ENCODE measurements around the gene DNMT3L.
"Not testable (repeated sequence)": the region's sequence is repeated elsewhere in the genome, so short reads cannot be mapped to it uniquely, and the experiment has no call there.

DNMT3L gene

GRCh38 chr21:44241281-44241680 is 20.4 kb downstream of the DNMT3L start:
- not testable (repeated sequence) for DNase-seq

- DNase-seq, result not testable (repeated sequence)
Observed at GRCh38 chr21:44240842-44241241, 20.9 kb downstream of the DNMT3L start, which contains the start of gene ICOSLG. TSS of gene ICOSLG (minus strand) at chr21:44240943. CDS start at chr21:44240817, 126 bp downstream.

DNA sequence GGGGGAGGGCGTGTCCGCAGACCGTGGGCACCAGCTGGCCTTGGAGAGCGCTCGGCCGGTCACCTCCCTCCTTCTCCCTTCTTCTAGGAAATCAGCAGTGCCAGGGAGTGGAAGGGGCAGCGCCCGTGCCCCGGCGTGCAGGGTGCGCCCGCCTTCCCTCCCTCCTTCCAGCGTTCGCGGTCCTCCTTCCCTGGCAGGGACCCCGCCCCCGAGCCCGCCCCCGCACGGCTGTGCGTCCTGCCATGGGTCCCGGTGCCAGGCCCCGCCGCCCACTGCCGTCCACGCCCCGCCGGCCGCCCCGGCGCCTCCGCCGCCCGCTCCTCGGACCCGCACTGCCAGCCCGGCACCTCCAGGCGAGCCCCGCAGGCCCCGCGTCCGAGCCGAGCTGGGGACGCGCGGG is 21.3 kb downstream of the DNMT3L start:
- DNase-seq, result not testable (repeated sequence)

DNA sequence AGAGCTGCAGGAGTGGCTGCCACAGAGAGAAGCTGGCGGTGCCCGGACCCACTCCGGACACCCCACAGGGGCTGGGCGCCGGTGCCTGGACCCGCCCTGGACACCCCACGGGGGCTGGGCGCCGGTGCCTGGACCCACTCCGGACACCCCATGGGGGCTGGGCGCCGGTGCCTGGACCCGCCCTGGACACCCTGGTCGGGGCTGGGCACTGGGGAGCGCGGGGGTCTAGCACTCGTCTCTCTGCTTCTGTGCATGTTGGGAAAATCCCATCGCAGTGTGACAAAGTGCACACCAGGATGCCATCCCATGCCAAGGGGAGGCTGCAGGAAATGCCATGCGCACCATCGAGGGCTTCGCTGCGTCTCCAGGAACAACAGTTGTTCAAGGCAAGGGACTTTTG is 32.1 kb downstream of the DNMT3L start:
- not testable (repeated sequence) for DNase-seq

- DNase-seq, result not testable (repeated sequence)
Observed at GRCh38 chr21:44228109-44228508, 33.6 kb downstream of the DNMT3L start.

DNA sequence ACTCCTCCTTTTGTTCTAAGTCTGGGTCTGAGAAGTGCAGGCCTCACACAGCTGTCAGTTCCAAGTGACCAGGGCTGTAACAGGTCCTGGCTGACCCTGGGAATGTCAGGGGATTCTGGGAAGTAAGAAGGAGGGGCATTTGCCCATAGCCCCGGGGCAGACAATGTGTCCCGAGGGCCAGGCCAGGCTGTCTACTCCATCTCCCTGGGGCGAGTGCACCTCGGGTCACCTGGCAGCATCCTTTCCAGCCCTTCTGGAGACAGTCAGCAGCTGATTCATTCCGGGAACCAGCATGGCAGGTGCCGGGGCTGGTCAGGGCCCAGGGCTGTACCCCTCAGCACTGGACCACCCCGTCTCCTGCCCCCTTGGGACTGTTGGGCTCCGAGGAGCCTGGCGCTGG is 34.1 kb downstream of the DNMT3L start:
- not testable (repeated sequence) for DNase-seq

DNA sequence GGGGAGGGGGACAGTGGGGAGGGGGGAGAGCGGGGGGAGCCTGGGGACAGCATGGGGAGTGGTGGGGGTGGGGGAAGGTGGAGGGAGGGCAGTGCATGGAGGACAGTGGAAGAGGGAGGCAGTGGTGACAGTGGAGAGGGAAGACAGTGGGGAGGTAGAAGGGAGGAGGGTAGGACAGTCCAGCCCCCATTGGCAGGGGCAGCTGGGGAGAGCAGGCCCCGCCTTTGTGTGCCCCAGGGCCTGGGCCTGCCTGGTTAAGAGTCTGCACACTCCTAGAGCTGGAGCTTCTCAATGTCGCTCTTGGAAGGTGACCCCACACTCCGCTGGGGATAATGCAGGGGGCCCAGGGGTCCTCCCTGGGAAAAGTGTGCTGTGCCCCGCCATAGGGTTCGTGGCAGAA is 36.1 kb downstream of the DNMT3L start:
- not testable (repeated sequence) for DNase-seq

DNA sequence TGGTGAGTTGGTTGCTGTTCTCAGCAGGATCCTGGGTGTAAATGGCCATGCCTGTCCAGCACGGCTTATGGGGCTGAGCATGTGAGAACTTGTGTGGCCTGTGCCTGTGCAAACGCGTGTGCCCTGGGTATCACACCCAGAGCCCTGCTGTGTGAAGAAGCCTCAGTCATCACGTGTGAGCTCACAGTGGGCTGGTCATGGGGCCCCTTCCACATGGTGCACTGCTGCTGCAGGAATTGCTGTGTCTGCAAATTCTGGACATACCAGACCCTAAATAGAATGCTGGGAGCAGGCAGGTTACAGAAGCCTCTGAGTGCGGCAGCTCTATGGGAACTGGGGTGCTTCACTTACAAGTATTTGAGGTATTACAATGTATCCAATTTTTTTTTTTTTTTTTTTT is 38.4 kb downstream of the DNMT3L start:
- not testable (repeated sequence) for DNase-seq

DNA sequence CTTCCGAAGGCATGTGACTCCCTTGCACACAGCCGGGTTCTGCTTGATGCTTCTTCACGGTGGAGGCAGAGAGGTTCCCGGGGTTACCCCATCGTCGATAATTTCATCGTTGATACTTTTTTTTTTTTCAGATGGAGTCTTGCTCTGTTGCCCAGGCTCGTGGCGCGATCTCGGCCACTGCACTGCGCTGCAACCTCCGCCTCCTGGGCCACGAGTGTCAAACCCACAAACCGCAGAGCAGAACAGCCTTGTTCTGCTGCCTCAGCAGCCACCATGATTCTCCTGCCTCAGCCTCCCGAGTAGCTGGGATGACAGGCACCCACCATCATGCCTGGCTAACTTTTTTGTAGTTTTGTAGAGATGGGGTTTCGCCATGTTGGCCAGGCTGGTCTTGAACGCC is 41.0 kb downstream of the DNMT3L start:
- not testable (repeated sequence) for DNase-seq

DNA sequence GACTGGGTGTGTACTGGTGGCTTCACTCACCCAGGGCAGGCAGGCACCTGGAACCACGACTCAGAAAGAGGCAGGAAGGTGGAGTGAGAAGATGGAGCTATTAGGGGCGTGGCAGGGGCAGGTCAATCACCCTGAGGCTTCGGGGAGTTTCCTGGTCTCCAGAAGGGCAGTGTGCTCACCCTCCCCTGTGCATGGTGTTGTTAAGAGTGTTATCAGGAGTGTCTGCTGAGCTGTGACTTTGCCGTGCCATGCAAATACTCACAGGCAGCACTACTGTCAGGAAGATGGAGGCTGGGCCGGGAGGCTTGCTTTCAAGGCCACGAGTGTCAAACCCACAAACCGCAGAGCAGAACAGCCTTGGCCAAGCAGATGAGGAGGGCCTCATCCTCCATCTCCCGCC is 43.2 kb downstream of the DNMT3L start:
- DNase-seq, result not testable (repeated sequence)

DNA sequence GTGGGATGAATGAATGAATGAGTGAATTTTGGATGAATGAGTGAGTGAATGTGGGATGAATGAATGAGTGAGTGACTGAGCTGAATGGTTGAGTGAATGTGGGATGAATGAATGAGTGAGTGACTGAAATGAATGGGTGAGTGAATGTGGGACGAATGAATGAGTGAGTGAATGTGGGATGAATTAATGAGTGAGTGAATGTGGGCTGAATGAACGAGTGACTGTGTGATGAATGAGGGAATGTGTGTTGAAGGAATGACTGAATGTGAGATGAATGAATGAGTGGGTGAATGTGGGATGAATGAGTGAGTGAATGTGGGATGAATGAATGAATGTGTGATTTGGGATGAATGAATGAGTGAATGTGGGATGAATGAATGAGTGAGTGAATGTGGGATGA is 49.7 kb downstream of the DNMT3L start:
- DNase-seq, result not testable (repeated sequence)

DNA sequence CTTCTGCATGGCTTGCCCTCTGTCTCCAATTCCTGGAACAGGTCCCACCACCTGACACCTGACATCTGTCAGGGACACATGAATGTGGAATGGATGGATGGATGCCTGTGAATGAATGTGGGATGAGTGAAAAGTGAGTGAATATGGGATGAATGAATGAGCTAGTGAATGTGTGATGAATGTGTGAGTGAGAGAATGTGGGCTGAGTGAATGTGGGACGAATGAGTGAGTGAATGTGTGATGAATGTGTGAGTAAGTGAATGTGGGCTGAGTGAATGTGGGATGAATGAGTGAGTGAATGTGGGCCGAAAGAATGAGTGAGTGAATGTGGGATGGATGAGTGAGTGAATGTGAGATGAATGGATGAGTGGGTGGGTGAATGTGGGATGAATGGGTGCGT is 50.1 kb downstream of the DNMT3L start:
- DNase-seq, result not testable (repeated sequence)

GRCh38 chr21:44207860-44208646 is 53.6 kb downstream of the DNMT3L start:
- DNase-seq, result not testable (repeated sequence)

DNA sequence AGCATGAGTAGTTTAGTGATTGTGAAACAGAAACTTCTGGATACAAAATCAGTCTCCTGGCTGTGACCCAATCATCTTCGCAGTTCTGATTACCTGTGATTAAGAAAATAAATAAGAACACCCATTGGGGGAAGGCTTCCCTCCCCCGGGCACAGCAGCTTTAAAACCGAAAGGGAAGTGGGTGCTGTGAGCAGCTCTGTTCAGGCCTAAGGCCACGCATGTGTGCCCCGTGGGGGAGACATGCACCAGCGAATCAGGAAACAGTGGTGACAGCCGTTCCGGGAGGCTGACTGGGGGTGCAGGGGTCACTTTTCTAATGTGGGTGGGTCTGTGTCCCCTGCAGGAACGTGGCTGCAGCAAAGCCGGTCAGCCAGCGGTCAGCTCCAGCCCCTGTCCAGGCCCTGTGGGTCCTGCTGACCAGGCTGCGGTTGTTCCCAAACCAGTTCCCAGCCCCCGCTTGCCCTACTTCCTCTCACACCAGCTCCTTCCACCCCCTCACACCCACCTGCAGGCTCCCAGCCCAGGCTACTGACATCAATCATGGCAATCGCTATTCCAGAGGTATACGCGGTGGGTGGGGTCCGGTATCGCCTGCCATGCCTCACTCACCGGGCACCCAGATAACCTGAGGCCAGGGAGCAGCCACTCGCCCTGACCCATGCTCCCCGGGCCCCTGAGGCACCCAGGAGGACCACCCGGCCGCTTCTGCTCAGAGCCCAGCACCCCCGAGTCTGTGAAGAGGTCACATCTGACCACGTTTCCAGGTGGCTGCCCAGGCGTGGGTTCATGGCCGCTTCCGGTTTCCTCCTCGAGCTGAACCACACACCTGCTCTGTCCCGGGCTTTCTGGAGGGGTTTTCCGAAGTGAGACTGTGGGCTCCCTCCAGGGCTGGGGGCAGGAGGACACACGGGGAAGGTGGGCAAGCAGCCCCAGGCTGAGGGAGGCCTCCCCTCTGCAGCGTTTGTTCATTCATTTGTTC is 54.7 kb downstream of the DNMT3L start:
- DNase-seq, result not testable (repeated sequence)

DNA sequence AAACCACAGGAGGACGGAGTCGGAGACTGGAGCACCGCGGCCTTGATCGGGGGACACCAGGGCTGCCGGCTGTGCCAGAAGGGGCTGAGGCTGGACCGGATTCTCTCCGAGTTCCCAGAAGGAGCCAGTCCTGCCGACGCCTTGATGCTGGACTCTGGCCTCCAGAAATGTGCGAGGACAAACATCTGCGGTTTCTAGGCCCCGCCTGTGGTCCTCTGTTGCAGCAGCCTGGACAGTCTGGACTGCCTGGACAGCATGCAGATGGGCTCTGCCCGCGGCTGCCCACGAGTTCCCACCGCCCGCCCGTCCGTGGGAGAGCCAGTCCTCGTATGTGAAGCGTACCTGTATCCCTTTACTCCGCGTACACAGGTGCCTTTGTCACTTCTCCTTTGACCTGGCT is 55.5 kb downstream of the DNMT3L start:
- DNase-seq, result not testable (repeated sequence)

DNA sequence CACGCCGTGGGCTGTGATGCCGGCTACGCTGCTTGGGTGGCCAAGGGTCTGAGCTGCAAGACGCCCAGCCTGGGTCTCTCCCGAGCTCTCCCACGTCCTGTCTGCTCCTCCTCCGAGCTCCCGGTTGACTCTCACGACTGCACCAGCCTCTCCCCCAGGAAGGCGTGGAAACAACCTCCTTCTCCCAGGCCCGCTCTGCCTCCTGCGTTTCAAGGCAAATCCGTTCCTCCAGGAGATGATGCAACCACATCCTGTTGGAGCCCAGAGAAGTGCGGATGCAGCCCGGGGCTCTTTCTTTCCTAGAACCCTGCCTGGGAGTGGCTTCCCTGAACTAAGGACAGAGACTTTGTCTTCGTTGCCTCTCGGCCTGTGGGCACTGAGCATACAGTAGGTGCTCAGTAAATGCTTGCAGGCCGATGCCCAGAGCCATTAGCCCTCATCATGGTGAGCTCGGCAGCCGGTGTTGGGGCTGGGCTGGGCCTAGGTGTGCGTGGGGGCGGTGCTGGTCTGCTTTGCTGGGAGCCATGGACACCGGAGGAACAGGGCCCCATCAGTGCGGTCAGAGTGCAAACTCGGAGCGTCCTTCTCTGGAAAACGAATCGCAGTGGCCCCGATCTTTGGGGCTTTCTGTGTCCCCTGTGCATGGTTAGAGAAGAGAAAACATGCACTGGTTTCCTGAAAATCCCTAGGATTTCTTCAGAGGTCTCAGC is 59.0 kb downstream of the DNMT3L start:
- not testable (repeated sequence) for DNase-seq

- DNase-seq, result not testable (repeated sequence)
Observed at GRCh38 chr21:44199997-44200396, 61.7 kb downstream of the DNMT3L start.

- DNase-seq, result no peak
Observed at GRCh38 chr21:44199448-44199847, 62.2 kb downstream of the DNMT3L start.

DNA sequence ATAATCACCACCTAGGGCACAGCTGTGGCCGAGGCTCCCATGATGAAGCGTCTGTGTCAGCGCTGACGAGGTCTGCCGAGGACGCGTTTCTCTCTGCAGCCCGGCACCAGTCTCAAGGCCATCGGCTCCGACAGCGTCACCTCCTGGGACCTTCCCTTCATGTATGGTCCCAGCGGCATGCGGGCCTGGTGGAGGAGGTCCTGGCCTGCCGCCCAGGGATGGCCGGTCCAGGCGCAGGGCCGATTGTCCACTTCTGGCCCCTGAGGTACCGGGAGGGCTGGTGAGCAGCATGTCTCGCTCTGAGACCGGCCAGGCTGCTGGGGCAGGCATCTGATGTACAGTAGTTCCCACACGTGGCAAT is 64.6 kb downstream of the DNMT3L start:
- DNase-seq, result not testable (repeated sequence)

Measured in NK-92 treated with Interleukin-12 subunit alpha and Interleukin-12 subunit beta, amount 100 ng/mL, for 24 hours (cell line).